Spleen (tissue), 7 donors: Measurements from ENCODE around the gene FRS3.
A peak's percentile ranks its signal among the peaks of the same experiment; 100 is the strongest.

Experiments
- CTCF ChIP-seq, 11 experiments: fragments of 200-600 bp in 7 of 11; fragments of 450-650 bp in 4 of 11; sonication (generic) in 4 of 11; IDR thresholded peaks in 8 of 11; conservative IDR thresholded peaks in 3 of 11; 1 replicate in 7 of 11; 2 replicates in 4 of 11; pipeline versions ENCODE4 v1.4.0 to v1.8.0; 2016 to 2021; ENCODE audit warnings: antibody characterized with exemption in 11 of 11, inconsistent platforms in 4 of 11, mild to moderate bottlenecking in 1 of 11
- POLR2A ChIP-seq, 3 donors: fragments of 450-650 bp; IDR thresholded peaks; one replicate each; pipeline ENCODE4 v1.5.1; 2017; ENCODE audit warnings: antibody characterized with exemption in 3 of 3, mild to moderate bottlenecking in 1 of 3
- POLR2AphosphoS5 ChIP-seq, 3 donors: sonication (generic); formaldehyde crosslinking; IDR thresholded peaks; one replicate each; pipeline ENCODE4 v1.5.1; 2017; ENCODE audit warnings: antibody characterized with exemption in 3 of 3
- donor health status: DM: no; HTN: no; CAD: no; lungs with moderate emphysema.
- donor health status: DM: no; HTN: no; CAD: no.
- donor health status: DM: no; HTN: no; CAD: no.

- TF ChIP-seq POLR2A (IDR thresholded peaks at IDR 0.05) (peak in 2 of 3 donors; percentile 10 to 30), CTCF (IDR thresholded peaks at IDR 0.05 in 8 of 11, conservative IDR thresholded peaks at IDR 0.05 in 3 of 11) (no peak), POLR2AphosphoS5 (IDR thresholded peaks at IDR 0.05) (peak; percentile 81 to 89 (median 88))
Observed at GRCh38 chr6:41733707-41734665, 45.7 kb downstream of the FRS3 start.
